ENCODE results near the gene MBTD1.
"Not testable (repeated sequence)": the region's sequence is repeated elsewhere in the genome, so short reads cannot be mapped to it uniquely, and the experiment has no call there.

Gene MBTD1

DNA sequence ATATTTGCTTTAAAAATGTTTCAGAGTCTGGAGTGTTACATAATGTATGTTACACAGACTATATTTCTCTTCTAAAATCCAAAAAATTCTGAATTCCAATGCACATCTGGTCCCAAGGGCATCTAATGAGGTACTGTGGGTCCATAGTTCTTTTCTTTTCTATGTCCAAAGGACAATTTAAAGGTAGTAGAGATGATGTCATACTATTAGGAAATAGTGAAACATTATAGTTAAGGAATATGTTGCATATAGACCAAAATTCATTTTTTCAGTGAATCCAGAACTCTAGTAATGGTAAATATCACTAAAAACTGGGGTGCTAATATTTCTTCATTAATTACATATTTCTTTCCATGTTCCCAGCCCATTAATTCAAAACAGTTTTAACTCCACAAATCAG, 70.7 kb downstream of the MBTD1 start:
- TF ChIP-seq, protein P1, sequence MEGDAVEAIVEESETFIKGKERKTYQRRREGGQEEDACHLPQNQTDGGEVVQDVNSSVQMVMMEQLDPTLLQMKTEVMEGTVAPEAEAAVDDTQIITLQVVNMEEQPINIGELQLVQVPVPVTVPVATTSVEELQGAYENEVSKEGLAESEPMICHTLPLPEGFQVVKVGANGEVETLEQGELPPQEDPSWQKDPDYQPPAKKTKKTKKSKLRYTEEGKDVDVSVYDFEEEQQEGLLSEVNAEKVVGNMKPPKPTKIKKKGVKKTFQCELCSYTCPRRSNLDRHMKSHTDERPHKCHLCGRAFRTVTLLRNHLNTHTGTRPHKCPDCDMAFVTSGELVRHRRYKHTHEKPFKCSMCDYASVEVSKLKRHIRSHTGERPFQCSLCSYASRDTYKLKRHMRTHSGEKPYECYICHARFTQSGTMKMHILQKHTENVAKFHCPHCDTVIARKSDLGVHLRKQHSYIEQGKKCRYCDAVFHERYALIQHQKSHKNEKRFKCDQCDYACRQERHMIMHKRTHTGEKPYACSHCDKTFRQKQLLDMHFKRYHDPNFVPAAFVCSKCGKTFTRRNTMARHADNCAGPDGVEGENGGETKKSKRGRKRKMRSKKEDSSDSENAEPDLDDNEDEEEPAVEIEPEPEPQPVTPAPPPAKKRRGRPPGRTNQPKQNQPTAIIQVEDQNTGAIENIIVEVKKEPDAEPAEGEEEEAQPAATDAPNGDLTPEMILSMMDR (IDR thresholded peaks at IDR 0.05; ENCODE audit: low read depth, low read length): no peak
- no peak overlapping the region for H3K4me3 ChIP-seq (ENCODE audit: low read depth, low read length)

DNA sequence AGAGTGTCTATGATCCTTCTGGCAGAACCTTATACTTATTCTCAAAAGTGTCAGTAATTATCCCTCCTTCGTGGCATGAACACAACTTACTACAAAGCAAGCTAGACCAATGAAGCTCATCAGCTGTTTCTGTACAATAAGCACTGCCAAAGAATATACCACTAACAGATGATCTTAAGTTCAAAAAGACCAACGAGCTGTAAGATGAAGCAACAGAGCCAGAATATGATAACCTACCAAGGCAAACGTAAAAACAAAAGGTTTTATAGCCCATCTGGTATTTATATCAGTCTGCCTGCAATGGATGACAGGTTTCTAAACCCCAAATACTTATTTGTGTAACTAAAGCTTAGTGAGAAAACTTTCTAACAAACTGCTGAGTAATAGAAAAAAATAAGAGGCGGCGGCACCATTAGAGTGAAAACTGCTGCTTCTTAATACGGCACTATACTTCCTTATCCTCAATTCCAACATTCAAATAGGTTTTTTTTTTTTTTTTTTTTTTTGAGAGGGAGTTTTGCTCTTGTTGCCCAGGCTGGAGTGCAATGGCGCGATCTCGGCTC, 71.5 kb downstream of the MBTD1 start:
- TF ChIP-seq, protein P1 (IDR thresholded peaks at IDR 0.05; ENCODE audit: low read depth, low read length): no peak
- H3K4me3 ChIP-seq (ENCODE audit: low read depth, low read length): no peak overlapping the region

DNA sequence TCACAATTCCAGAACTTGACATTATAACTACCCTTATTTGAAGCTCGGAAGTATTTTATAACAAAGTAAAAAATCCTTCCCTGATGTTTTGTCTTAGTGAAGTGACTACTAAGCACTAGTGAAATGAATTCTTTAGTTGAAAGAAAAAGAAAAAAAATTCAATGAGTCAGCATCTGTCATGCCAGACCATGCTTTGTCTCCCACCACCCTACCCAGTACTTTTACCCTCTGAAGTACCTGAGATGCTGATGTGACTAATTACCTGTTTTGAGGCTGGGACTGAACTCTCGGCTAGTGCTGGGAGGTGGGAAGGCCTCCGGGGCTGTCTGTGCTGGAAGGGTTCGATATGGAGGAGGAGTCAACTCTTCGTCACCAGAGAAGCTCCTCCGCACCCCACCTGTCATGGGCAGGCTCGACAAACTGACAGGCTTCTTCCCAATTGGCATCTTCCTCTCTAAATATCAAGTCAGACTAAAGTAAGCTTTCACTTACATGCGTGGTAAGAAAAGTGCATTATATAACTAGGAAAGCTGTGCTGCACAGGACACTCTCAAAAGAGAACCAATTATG, 74.0 kb downstream of the MBTD1 start:
- H3K4me3 ChIP-seq (ENCODE audit: low read depth, low read length): no peak overlapping the region
- TF ChIP-seq, protein P1 (IDR thresholded peaks at IDR 0.05; ENCODE audit: low read depth, low read length): no peak

DNA sequence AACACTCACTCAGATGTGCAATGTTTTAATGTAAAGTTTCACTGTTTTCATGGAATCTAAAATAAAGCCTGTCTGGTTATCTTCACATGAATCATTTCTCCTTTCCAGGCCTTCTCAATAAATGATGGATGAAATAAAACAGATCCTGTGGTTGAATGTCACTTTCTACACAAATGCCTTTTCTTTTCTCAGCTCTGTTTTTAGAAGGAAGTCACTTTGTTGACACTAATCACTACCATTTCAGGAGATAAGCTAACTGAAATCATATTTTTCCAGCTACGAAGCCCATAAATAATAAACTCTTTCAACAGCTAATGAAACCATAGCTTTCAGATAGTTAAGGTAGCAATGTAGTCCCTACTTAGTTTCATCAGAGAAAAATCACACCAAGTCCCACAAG, 75.7 kb downstream of the MBTD1 start:
- H3K4me3 ChIP-seq (ENCODE audit: low read depth, low read length): no peak overlapping the region
- TF ChIP-seq, protein P1 (IDR thresholded peaks at IDR 0.05; ENCODE audit: low read depth, low read length): no peak

DNA sequence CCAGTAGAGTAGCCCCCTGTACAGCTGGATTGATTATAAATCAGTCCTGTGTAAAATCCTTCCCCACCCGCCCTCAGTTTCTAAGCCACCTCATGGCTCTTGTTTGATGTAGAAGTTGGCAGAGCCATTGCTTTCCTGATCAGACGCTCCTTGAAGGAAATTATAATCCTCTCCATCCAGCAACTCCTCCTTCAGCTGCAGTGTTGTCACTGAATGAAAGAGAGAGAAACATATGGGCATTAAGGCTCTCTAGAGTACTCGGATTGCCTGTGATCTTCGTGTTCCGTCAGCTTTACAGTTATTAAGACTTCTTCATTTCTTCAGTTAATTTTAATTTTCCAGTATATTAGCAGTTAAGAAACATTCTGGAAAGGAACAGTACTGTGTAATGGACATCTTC, 79.4 kb downstream of the MBTD1 start:
- no peak overlapping the region for H3K4me3 ChIP-seq (ENCODE audit: low read depth, low read length)
- TF ChIP-seq, protein P1 (IDR thresholded peaks at IDR 0.05; ENCODE audit: low read depth, low read length): no peak

DNA sequence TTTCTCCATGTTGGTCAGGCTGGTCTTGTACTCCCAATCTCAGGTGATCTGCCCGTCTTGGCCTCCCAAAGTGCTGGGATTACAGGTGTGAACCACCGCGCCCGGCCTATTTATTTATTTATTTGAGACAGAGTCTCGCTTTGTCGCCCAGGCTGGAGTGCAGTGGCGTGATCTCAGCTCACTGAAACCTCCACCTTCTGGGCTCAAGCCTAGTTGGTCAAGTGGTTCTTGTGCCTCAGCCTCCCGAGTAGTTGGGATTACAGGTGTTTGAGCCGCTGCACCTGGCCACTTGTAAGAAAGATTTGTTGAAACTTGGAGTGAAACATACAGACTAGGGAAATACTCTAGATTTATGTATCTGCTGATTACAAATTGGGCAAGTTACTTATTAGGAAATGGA, 87.8 kb downstream of the MBTD1 start:
- not testable (repeated sequence) for H3K4me3 ChIP-seq (ENCODE audit: low read depth, low read length)

DNA sequence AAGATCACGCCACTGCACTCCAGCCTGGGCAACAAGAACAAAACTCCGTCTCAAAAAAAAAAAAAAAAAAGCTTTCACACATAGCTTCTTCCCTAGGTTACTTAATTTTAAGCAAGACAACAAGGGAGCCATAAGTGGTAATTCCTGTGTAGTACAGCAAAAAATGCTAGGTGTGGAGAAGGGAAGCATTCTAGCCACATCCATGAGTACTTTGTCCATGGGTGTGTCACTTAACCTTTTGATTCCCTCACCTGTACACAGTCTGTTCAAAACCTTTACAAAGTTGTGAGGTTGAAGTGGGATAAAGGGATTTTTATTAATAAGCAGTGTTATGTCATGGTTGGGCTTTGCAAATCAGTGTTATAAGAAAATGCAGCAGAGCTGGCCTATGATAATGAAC, 89.1 kb downstream of the MBTD1 start:
- TF ChIP-seq, protein P1 (IDR thresholded peaks at IDR 0.05; ENCODE audit: low read depth, low read length): no peak
- H3K4me3 ChIP-seq (ENCODE audit: low read depth, low read length): no peak overlapping the region

DNA sequence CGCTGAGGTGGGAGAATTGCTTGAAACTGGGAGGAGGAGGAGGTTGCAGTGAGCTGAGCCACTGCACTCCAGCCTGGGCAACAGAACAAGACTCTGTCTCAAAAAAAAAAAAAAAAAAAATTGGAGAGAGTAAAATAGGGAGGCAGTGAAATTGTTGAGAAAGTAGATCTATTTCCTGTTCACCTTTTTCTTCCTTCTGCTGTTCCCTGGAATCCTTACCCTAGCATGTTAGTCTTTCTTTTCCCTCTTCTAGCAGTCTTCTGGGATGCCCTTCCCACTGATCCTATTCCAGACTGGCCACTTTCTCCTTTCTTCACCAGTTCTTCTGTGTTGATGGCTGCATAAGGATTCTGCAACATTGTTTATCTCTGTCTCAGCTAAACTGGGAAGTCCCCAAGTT, 90.5 kb downstream of the MBTD1 start:
- no peak overlapping the region for H3K4me3 ChIP-seq (ENCODE audit: low read depth, low read length)
- TF ChIP-seq, protein P1 (IDR thresholded peaks at IDR 0.05; ENCODE audit: low read depth, low read length): no peak

Data from WI38 (cell line).